Stimulated activated effector memory CD8-positive, alpha-beta T cell treated with anti-CD3 and anti-CD28 coated beads, Interleukin-12 subunit alpha, Interleukin-12 subunit beta, amount 100 ng/mL, for 72 hours (primary cell): ENCODE results near the gene HOXB7.

Experiments used
- ATAC-seq: fragments of 150-1000 bp; cut with Tn5 transposase; 2 replicates; pipeline ENCODE4 v1.10.0; 2021
- DNase-seq, 2 donors: peaks; one replicate each; pipeline ENCODE4 v3.0.0; 2021 to 2022; ENCODE audit warnings: low spot score in 2 of 2
- H3K27ac Mint-ChIP-seq: one replicate; pipeline ENCODE4 v1.8.0; 2022; ENCODE audit warnings: mild to moderate bottlenecking, mixed read lengths
- H3K36me3 Mint-ChIP-seq: one replicate; pipeline ENCODE4 v1.8.0; 2022; ENCODE audit warnings: mild to moderate bottlenecking, mixed read lengths
- H3K4me1 Mint-ChIP-seq: one replicate; pipeline ENCODE4 v1.8.0; 2022; ENCODE audit warnings: mixed read lengths
- H3K4me3 Mint-ChIP-seq: one replicate; pipeline ENCODE4 v1.8.0; 2022; ENCODE audit warnings: mild to moderate bottlenecking, mixed read lengths
- H3K9me3 Mint-ChIP-seq: one replicate; pipeline ENCODE4 v1.8.0; 2022; ENCODE audit warnings: mixed read lengths

The HOXB7 gene

GRCh38 chr17:48628649-48629410 is 18.0 kb upstream of the HOXB7 start:
- Mint-ChIP-seq H3K9me3 (no peaks in the 10 kb centered on the region), H3K27ac (no peak overlapping the region), H3K36me3 (no peaks in the 10 kb centered on the region), H3K4me1 (peaks cover 24% of the 10 kb centered on the region), H3K4me3 (no peak overlapping the region)
- ATAC-seq (no peak), DNase-seq (no peak)

DNA sequence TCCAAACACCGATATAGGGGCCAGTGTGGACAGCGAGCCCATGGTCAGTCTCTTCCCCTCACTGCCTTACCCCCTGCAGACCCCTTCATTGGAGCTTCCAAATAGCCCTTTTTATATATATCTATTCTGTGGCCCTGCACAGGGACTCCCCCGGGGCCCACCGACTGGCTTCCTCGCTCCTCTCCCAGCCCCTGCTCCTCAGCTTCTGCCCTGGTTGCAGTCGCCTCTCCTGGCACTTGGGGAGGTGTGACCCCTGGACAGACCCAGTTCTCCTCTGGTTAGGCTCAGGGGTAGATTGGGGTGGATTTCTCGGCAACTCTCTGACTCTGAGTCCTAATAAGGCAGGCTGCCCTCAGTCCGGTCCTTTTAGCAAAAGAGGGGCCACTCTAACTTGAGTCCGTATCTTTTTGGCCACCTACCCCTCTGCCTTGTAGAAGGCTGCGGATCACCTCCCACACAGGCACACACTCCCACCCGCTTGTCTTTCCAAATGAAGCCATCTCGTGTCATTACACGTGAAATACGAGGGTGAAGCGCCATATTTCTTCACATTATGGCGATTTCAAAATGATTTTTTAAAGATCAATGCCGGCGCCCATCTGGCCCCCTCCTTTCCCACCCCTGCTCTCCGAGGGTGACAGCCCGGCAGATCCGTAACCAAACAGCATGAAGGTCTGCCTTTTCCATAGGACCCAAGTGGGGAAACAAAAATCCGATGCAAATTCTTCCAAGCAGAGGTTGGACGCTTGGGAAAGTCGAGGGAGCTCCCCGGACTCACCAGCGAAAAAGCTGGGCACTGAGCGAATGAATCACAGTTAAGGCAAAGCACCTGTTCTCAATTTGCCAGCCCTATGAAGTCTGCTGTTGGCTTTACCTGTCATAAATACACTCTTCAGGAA is 17.1 kb upstream of the HOXB7 start:
- H3K27ac Mint-ChIP-seq: no peak overlapping the region
- H3K4me1 Mint-ChIP-seq: peaks cover 24% of the 10 kb centered on the region
- H3K4me3 Mint-ChIP-seq: peak overlapping the region; percentile 84

GRCh38 chr17:48627118-48627597 is 16.3 kb upstream of the HOXB7 start:
- H3K9me3 Mint-ChIP-seq: no peaks in the 10 kb centered on the region
- no peak for DNase-seq
- H3K4me1 Mint-ChIP-seq: peaks cover 16% of the 10 kb centered on the region
- H3K27ac Mint-ChIP-seq: peak overlapping the region; percentile 87
- H3K36me3 Mint-ChIP-seq: no peaks in the 10 kb centered on the region
- ATAC-seq: no peak
- peak overlapping the region; percentile 84 for H3K4me3 Mint-ChIP-seq

More for the DNA sequence above, 17.1 kb upstream of the HOXB7 start:
- DNase-seq (no peak), ATAC-seq (no peak)
- Mint-ChIP-seq H3K36me3 (no peaks in the 10 kb centered on the region), H3K9me3 (no peaks in the 10 kb centered on the region)

DNA sequence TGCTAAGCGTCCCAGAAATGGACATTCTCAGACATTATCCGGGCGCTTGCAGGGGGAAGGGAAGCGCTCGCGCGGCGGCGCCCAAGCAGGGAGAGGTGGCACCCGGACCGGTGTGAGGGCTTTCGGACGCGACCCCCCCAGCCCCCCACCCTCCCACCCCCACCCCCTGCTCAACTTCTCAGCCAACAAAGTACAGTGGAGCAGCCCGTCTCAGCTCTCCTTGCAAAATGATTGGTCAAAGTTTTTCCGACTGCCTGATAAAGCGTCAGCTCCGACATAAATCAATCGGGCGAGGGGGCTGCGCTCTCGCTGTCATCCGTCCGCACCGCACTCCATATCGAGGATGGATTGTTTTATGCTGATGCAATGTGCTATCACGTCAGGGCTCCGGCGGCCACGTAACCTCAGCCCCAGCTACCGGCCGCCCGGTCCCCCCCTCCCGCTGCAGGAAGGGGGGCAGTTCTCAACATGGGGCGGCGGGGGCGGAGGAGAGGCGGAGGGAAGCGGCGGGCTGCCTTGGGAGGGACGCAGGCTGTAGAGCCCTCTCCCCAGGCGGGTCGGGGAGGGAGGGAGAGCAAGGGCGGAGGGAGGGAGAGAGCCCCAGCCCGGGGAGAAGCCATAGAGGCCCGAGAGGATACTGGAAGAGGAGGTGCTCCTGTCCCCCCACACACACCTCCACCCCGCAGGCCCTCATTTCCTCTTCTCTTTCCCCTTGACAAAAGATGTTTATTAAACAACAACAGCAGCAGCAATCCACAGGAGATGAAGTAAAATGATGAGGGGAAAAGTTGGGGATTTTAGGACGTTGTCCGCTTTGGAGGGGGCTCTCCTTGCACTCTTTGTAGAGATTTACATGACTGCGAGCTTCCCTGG is 15.7 kb upstream of the HOXB7 start, which contains the start of gene HOXB9:
Gene HOXB9 (minus strand): TSS at position 114 of the 873 bp plus-strand sequence. CDS start 89 bp downstream, at position 25.
- peak; percentile 77 for ATAC-seq
- Mint-ChIP-seq H3K27ac (peak within 1 kb of the TSS; percentile 87), H3K4me3 (peak within 1 kb of the TSS; percentile 84), H3K36me3 (no peaks in the 10 kb centered on the region), H3K9me3 (no peaks in the 10 kb centered on the region), H3K4me1 (peaks cover 16% of the 10 kb centered on the region)
- DNase-seq: peak; percentile 28 to 77

GRCh38 chr17:48625495-48626244 is 14.9 kb upstream of the HOXB7 start:
- Mint-ChIP-seq H3K9me3 (no peaks in the 10 kb centered on the region), H3K27ac (peak overlapping the region; percentile 87), H3K36me3 (no peaks in the 10 kb centered on the region), H3K4me1 (peaks cover 16% of the 10 kb centered on the region), H3K4me3 (peak overlapping the region; percentile 84)
- ATAC-seq (peak; percentile 76), DNase-seq (peak; percentile 49 to 80)

GRCh38 chr17:48624544-48625494 is 14.0 kb upstream of the HOXB7 start:
- Mint-ChIP-seq H3K4me1 (peaks cover 16% of the 10 kb centered on the region), H3K4me3 (peak overlapping the region; percentile 84), H3K27ac (no peak overlapping the region), H3K36me3 (no peaks in the 10 kb centered on the region), H3K9me3 (no peaks in the 10 kb centered on the region)
- DNase-seq: peak in 1 of 2 donors; percentile 62
- peak; percentile 16 for ATAC-seq

- peaks cover 21% of the 10 kb centered on the region for H3K4me1 Mint-ChIP-seq
- no peaks in the 10 kb centered on the region for H3K36me3 Mint-ChIP-seq
- H3K4me3 Mint-ChIP-seq: peak overlapping the region; percentile 84
- no peak overlapping the region for H3K27ac Mint-ChIP-seq
- DNase-seq: no peak
- no peak for ATAC-seq
- H3K9me3 Mint-ChIP-seq: no peaks in the 10 kb centered on the region
These were observed 13.3 kb upstream of the HOXB7 start for GRCh38 chr17:48624118-48624517.

GRCh38 chr17:48623583-48623982 is 12.8 kb upstream of the HOXB7 start:
- ATAC-seq: no peak
- H3K27ac Mint-ChIP-seq: no peak overlapping the region
- DNase-seq: no peak
- peaks cover 24% of the 10 kb centered on the region for H3K4me1 Mint-ChIP-seq
- peaks cover 4% of the 10 kb centered on the region for H3K36me3 Mint-ChIP-seq
- no peaks in the 10 kb centered on the region for H3K9me3 Mint-ChIP-seq
- no peak overlapping the region for H3K4me3 Mint-ChIP-seq

- peaks cover 31% of the 10 kb centered on the region for H3K4me1 Mint-ChIP-seq
- H3K4me3 Mint-ChIP-seq: no peak overlapping the region
- no peak for DNase-seq
- H3K27ac Mint-ChIP-seq: no peak overlapping the region
- ATAC-seq: no peak
- H3K36me3 Mint-ChIP-seq: peaks cover 5% of the 10 kb centered on the region
- no peaks in the 10 kb centered on the region for H3K9me3 Mint-ChIP-seq
These were observed 12.0 kb upstream of the HOXB7 start for GRCh38 chr17:48622857-48623256.

DNA sequence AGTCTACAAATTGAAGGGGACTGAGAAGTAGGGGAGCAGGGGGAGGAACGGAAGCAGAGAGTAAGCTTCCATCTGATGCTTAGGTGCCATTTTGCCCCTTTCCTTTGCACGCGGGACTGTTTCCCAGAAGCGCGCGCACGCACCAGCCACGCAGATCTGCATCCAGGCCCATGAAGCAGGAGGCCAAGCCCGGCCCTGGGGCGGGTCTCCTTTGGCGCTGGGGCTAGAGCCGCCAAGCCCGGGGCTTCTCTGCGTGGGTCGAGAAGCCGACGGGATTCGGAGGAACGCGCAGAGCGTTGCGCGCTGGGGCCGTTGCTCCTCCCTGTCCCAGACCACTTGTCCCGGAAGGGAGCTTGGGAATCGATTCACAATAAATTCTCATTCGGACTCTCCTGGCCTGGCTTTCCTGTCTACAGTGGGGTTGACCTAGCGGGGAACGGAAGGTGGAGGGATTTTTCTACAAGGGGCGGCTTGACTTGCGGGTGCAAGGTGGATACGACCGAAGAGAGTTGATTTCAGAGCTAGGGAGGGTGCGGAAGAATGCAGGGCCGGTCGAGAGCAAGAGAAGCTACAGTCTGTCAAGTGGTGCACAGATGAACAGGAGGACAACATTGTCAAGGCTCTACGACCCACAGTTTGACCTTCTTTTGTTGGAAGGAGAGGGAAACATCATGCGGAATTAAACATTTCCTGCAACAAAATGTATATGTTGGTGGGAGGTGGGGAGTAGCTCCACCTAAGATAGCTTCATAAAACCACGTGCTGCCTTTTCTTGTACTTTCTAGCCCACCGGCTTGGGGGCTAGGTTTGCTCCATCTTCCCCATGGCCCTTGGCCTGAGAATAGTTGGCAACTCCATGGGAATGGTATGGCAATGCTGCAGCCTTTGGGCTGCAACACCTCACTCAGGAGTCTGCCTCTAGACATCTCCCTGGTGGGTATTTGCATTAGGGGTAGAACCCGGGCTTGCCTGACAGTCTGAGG is 10.9 kb upstream of the HOXB7 start:
- no peak for ATAC-seq
- peaks cover 38% of the 10 kb centered on the region for H3K4me1 Mint-ChIP-seq
- no peaks in the 10 kb centered on the region for H3K9me3 Mint-ChIP-seq
- DNase-seq: no peak
- no peak overlapping the region for H3K4me3 Mint-ChIP-seq
- no peak overlapping the region for H3K27ac Mint-ChIP-seq
- peaks cover 5% of the 10 kb centered on the region for H3K36me3 Mint-ChIP-seq

GRCh38 chr17:48620461-48621139 is 9.8 kb upstream of the HOXB7 start:
- H3K9me3 Mint-ChIP-seq: no peaks in the 10 kb centered on the region
- ATAC-seq: no peak
- H3K27ac Mint-ChIP-seq: no peak overlapping the region

GRCh38 chr17:48619826-48620449 is 9.1 kb upstream of the HOXB7 start:
- no peak for ATAC-seq
- no peak for DNase-seq
- Mint-ChIP-seq H3K9me3 (no peaks in the 10 kb centered on the region), H3K4me3 (peak overlapping the region; percentile 44), H3K36me3 (peaks cover 5% of the 10 kb centered on the region), H3K4me1 (peaks cover 30% of the 10 kb centered on the region), H3K27ac (no peak overlapping the region)

More at GRCh38 chr17:48620461-48621139, 9.8 kb upstream of the HOXB7 start:
- H3K4me3 Mint-ChIP-seq: no peak overlapping the region
- peaks cover 29% of the 10 kb centered on the region for H3K4me1 Mint-ChIP-seq
- H3K36me3 Mint-ChIP-seq: peaks cover 5% of the 10 kb centered on the region
- no peak for DNase-seq
